Measurements from ENCODE around the gene RXFP1.

RXFP1 gene

GRCh38 chr4:158671915-158672806 lies 150.5 kb downstream of the RXFP1 start, which contains the start of gene ETFDH:
Gene ETFDH (plus strand): TSS chr4:158672296. CDS start chr4:158672457, 161 bp downstream.
- peak; percentile 97 for DNase-seq (ENCODE audit: low read depth)

DNA sequence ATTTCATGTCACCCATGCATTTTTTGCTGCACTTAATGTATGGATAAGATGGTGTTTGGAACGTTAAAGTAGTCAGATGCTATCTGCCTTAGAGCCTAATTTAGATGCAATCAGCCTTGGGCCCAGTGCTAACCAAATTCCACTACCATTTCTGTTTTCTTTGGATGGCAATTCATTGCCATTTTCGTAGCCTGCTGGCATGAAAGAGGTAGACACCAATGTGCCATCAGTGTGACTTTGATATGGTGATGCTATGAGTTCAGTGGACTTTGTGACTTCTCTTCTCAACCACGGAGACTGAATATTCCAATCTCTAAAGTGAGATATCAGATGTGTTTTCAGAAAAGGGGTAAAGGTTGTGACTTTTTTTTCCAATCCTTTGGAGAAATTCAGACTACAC lies 152.0 kb downstream of the RXFP1 start:
- no peak for DNase-seq (ENCODE audit: low read depth)

DNA sequence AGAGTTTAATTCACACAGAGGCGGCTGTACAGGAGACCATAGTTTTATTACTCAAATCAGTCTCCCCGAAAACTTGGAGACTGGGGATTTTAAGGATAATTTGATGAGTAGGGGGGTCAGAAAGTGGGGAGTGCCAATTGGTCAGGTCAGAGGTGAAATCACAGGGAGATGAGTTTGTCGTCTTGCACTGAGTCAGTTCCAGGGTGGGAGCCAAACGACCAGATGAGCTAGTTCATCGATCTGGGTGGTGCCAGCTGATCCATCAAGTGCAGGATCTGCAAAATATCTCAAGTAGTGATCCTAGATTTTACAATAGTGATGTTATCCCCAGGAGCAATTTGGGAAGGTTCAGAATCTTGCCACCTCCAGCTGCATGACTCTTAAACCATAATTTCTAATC lies 154.4 kb downstream of the RXFP1 start:
- DNase-seq (ENCODE audit: low read depth): no peak

GRCh38 chr4:158678767-158679166 lies 157.1 kb downstream of the RXFP1 start:
- DNase-seq (ENCODE audit: low read depth): no peak

- DNase-seq (ENCODE audit: low read depth): no peak
Observed at GRCh38 chr4:158681629-158682028, 159.9 kb downstream of the RXFP1 start.

DNA sequence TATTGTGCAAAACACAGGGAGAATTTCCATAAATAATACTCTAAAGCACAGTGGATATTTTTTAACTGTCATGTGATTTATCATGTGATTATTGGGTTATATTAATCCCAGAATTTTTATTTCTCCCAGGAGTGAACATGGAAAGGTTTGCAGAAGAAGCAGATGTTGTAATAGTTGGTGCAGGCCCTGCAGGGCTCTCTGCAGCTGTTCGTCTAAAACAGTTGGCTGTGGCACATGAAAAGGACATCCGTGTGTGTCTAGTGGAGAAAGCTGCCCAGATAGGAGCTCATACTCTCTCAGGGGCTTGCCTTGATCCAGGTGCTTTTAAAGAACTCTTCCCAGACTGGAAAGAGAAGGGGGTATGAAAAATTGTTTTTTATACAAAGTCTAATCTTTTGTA lies 160.4 kb downstream of the RXFP1 start:
- DNase-seq (ENCODE audit: low read depth): no peak

DNA sequence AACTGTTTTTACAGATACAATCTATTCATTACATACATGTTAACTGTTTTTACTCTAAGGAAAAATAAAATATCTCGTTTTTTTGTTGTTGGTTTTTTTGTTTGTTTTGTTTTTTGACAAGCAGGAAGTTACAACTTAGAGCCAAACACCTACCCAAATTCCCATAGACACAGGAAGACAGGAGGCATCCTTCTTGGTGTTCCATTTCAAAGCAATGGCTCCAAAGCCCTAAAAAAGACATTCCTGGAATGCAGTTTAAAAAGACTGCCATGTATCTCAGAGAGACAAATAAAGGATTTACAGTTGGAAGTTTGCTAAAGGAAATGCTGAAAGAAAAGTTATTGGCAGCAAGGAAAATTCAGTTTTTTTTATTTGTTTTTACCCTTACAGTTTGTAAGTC lies 167.1 kb downstream of the RXFP1 start:
- DNase-seq (ENCODE audit: low read depth): no peak
